Right renal pelvis (tissue), 4 donors: ENCODE results near the gene GHDC. TPM values are rescaled to one million over a fixed set of nuclear protein-coding genes. Genes with fewer than 3 reads are reported as not detected.
"Not testable (repeated sequence)": the region's sequence is repeated elsewhere in the genome, so short reads cannot be mapped to it uniquely, and the experiment has no call there.

Experiments
- DNase-seq, 4 donors: peaks; one replicate each; pipeline ENCODE4 v3.0.0-alpha.2; 2013; ENCODE audit warnings: low read depth in 4 of 4, low spot score in 3 of 4, missing footprints in 1 of 4
- polyA plus RNA-seq, 4 donors: library from polyadenylated mRNA; unstranded; fragments of 120-200 nt; gene quantifications; one replicate each; pipeline ENCODE4 v1.2.1, GENCODE V29; 2013; ENCODE audit not compliant: insufficient read length in 4 of 4

The GHDC gene
- polyA plus RNA-seq = 10 to 100 TPM; 11.5 to 23.7 (median 16.8) TPM

DNA sequence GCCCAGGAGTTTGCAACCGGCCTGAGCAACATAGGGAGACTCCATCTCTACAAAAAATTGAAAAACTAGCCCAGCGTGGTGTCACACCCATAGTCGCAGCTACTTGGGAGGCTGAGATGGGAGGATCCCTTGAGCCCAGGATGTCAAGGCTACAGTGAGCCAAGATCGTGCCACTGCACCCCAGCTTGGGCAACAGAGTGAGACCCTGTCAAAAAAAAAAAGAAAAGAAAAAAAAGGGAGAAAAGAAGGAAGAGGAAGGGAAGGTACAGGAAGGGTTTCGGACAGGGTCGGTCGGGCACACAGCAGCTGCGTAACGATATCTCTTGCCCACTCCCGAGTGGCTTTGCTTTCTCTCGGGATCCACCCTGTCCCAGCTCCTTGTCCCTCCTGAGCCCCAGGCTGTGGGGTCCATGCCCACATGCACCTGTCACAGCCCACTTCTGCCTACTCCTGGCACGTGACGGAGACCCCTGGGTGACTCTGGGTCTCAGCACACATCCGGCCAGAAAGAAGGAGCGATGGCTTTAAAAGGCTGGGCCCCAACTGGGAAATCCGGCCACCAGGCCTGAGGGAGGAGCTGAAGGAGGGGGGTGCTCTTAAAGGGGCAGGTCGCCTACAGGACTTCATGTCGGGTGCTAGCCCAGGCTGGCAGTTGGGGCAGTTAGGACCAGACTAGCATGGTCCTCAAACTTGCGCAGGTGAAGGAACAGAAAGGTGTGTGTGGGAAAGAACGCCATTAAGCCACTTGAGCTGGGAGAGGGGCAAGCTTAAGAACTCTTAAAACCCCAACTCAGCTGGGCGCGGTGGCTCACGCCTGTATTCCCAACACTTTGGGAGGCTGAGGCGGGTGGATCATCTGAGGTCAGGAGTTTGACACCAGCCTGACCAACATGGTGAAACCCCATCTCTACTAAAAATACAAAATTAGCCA lies at the start of gene GHDC:
GHDC (minus strand) TSS at position 526 of the 931 bp plus-strand sequence. CDS start 913 bp downstream, outside the sequence.
- DNase-seq = peak; percentile 58 to 73 (median 68)

- DNase-seq = no peak
Measured at GRCh38 chr17:42243493-42243982, 49.2 kb upstream of the GHDC start.

DNA sequence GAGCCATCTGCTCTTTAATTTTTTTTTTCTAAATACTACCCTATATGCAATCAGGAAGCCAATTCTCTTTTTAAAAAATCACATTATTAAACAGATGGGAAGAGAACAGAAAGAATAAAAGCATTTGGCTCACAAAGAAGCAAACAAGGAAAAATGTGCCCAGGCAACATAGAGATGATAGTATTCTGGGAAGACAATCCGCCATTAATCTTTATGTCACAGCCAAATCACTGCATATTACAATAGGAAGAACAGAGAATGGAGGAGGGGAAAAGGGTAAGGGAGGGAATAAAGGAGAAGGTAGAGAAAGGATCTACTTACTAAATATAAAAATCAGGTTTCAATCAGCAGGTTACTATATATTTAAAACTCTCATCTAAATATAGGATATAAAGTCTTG lies 47.6 kb upstream of the GHDC start:
- DNase-seq = no peak

DNA sequence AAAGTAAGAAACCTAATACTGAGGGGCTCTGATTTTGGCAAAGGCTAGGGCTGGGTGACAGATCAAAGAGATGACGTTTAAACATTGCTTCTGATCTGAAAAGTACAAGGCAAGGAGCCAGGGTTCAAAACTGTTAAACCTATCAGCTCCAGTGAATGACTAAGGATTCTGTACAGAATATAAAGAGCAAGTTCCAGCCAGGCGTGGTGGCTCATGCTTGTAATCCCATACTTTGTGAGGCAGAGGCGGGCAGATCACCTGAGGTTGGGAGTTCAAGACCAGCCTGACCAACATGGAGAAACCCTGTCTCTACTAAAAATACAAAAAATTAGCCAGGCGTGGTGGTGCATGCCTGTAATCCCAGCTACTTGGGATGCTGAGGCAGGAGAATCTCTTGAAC lies 46.6 kb upstream of the GHDC start:
- DNase-seq = not testable (repeated sequence)

GRCh38 chr17:42240201-42240600 lies 45.9 kb upstream of the GHDC start:
- DNase-seq = no peak

DNA sequence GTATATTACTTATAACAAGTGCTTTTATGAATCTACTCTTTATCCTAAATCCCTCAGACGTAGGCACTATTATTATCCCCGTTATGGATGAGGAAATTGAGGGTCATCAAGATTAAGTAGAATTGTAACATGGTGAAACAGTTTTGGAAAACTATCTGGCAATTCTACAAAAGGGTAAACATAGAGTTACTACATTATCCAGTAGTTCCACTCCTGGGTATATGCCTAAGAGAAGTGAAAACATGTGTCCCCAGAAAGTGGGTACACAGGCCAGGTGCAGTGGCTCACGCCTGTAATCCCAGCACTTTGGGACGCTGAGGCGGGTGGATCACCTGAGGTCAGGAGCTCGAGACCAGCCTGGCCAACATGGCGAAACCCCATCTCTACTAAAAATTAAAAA lies 45.3 kb upstream of the GHDC start:
- not testable (repeated sequence) for DNase-seq

- no peak for DNase-seq
Measured at GRCh38 chr17:42236760-42237159, 42.5 kb upstream of the GHDC start.

DNA sequence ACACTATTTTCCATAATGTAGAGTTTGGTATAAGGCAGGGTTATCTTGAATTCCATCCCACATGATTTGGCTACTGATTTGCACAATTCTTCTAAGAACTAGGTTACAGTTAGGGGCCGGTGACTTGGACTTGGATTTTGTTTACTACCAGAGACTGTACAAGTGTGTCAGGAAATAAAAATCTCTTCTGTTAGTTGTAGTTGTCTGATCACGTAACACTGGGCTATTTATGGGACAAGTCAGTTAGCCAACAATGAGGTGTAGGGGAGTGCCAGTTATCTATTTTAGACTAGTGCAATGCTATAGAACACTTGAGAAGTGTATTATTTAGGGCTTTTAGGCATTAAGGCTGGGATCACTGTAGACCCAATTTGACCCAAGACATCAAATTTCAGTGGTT lies 39.7 kb upstream of the GHDC start:
- DNase-seq = no peak

- DNase-seq = no peak
Measured at GRCh38 chr17:42233156-42233555, 38.9 kb upstream of the GHDC start.

DNA sequence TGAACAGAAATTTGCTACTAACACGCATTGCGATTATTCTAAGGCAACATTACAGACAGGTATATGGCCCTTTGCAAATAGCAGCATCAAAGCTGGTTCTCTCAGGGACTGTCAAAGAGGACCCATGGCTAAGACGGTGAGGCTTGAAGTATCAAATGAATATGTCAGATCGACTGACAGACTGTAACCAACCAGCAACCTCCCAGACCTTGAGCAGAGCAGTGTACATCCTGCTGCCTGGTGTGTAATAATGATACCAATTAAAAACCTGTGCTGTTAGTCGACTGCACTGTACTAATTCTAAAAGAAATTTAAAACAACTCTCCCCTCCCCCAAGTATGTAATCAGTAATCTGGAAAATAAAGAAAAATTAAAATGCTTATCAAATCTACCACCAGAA lies 35.9 kb upstream of the GHDC start:
- DNase-seq = no peak

- no peak for DNase-seq
Measured at GRCh38 chr17:42227849-42228700, 33.8 kb upstream of the GHDC start.

DNA sequence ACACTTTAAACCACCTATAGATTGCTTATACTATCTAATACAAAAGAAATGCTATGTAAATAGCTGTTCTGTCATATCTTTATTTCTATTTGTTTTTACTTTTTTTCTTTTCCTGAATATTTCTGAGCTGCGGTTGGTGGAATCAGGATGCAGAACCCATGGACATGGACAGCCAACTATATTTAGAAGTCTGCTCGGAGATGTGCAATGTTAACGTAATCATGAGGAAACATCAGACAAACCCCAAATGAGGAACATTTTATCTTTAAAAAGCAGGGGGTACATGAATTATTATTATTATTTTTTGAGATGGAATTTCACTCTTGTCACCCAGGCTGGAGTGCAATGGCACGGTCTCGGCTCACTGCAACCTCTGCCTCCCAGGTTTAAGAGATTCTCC lies 31.4 kb upstream of the GHDC start:
- DNase-seq = no peak

GRCh38 chr17:42224651-42225050 lies 30.4 kb upstream of the GHDC start:
- no peak for DNase-seq

- peak in 2 of 4 donors; percentile 7 to 14 for DNase-seq
Measured at GRCh38 chr17:42221886-42222745, 27.8 kb upstream of the GHDC start.

DNA sequence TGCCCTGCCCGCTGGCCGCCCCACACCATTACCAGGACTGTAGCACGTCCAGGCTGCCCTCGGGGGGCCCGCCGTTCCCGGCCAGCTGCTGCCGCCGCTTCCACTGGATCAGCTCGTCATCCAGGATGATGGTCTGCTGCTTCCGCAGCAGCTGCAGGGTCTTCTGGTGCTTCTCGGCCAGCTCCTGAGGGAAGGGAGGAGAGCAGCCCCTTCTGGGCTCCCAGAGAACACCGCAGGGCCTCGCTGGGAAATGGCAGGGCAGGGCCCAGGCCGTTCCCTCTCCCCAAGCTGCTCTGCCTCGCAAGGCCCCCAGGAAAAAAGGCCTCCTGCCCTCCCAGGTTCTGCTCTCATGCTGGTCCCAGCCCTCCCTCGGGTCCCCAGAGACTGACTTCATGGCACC lies 25.0 kb upstream of the GHDC start:
- not testable (repeated sequence) for DNase-seq

DNA sequence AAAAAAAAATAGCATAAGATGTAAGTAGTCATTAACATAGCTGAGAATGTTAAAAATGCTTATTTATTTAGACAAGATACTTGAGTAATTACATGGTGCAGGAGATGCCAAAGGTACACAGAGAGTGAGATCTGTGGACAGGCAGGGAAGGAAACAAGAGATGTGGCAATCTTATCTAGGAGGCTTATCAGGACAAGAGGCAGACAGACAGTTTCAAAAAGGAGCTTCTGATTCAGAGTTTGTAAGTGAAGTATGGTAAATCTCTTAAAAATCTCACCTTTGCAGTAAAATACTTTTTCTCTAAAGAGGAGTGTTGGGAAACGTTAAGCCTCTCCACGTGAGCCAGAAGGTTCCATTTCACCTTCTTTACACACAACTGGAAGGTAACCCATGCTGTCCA lies 19.9 kb upstream of the GHDC start:
- no peak for DNase-seq

DNA sequence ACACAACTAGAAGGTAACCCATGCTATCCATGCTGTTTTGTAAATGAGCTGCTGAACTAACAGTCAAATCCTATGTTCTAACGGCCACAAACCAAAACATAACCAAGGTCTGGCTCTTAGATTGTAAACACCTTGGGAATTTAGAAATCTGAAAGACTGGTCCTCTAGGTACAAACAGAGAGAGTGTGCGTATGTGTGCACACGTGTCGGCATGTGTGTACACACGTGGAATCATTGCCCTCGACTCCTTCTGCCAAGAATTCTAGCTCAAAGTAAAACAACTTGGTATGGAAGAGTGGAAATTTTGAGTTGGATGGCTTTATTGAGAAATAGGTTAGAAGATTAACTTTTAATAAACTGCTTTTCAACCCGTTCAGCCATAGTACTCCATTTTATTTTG lies 18.1 kb upstream of the GHDC start:
- DNase-seq = no peak

- not testable (repeated sequence) for DNase-seq
Measured at GRCh38 chr17:42211921-42212341, 17.6 kb upstream of the GHDC start.

DNA sequence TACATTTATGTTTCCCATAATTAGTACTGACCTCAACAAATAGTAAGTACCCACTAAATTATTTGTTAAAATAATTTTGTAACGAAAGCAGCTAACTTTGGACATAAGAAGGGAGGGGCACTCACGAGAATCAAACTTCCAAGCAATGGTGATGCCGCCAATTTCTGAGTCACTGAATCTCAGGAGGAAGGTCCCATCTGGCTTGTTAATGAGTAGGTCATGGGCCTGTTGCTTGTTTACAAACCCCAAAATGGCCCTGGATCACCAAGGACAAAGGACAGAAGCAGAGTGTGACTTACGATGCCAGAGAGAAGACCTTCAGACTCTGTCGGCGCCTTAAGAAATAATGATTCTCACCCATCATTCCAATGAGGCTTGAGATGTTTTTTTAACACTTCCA lies 15.8 kb upstream of the GHDC start:
- no peak for DNase-seq

- DNase-seq = not testable (repeated sequence)
Measured at GRCh38 chr17:42206153-42206612, 11.9 kb upstream of the GHDC start.
